HepG2 (cell line): ENCODE data around the gene LRP2.

Source experiments
- CTCF ChIP-seq: sonication (generic); formaldehyde crosslinking; IDR thresholded peaks from 2 replicates; pipeline ENCODE4 v1.5.0; 2020; ENCODE audit warnings: mild to moderate bottlenecking, missing genetic modification reagents, moderate library complexity
- KDM5A ChIP-seq: fragments of 200-600 bp; sonication (generic); IDR thresholded peaks from 2 replicates; pipeline ENCODE4 v1.7.0; 2018; ENCODE audit warnings: antibody characterized with exemption, mild to moderate bottlenecking, low read length, borderline replicate concordance
- NCOA2 ChIP-seq: sonication (generic); formaldehyde crosslinking; IDR thresholded peaks from 2 replicates; pipeline ENCODE4 v1.8.0; 2022; ENCODE audit warnings: inconsistent platforms
- POLR2A ChIP-seq, 2 experiments: IDR thresholded peaks; 2 replicates each; pipeline ENCODE4 v1.6.1; 2011; ENCODE audit warnings: low read depth in 2 of 2, low read length in 2 of 2, mild to moderate bottlenecking in 1 of 2, moderate library complexity in 1 of 2; ENCODE audit not compliant: insufficient read depth in 1 of 2

DNA sequence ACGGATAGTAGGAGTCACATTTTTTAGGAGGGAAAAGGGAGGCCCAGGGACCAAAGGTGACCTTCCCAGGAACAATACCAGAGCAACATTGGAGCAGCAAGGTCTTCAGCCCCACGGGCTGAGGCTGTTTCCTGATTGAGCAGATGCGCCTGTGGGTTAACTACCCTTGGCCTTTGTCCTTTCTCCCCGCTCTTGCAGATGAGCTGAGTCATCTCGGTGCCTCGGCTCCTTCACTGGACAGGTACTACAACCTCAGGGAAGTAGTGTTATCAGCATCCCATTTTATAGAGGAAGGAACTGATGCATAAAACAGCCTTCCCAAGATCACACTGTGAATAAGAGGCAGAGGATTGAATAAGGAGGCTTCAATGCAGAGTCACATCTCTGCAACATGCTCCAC is 249.5 kb downstream of the LRP2 start:
- no peak for TF ChIP-seq KDM5A
- no peak for TF ChIP-seq POLR2A (IDR thresholded peaks at IDR 0.05; ENCODE audit: insufficient read depth in 1 of 2, low read depth in 2 of 2, low read length in 2 of 2)
- TF ChIP-seq CTCF (CRISPR knock-in tag), result no peak
- no peak for TF ChIP-seq NCOA2 (CRISPR knock-in tag)
